ENCODE measurements around the gene COQ5. TPM values are rescaled to one million over a fixed set of nuclear protein-coding genes. Genes with fewer than 3 reads are reported as not detected.

Gene COQ5
- polyA plus RNA-seq, 4 donors: 33.2 to 50.8 (median 41.4) TPM

GRCh38 chr12:120473807-120474615 lies 54.9 kb downstream of the COQ5 start:
- H3K27me3 ChIP-seq (ENCODE audit: control insufficient read depth in 3 of 3, insufficient read depth in 3 of 3, low read length in 3 of 3): no peaks in the 10 kb centered on the region
- DNase-seq: no peak
- WGBS, 3 donors: 75 to 84% (median 78%) methylated on average over 6 of the region's 6 CpGs
- peaks cover 0 to 5% (median 2%) of the 10 kb centered on the region in 3 donors for H3K4me1 ChIP-seq (ENCODE audit: control insufficient read depth in 3 of 3, insufficient read depth in 2 of 3, low read depth in 1 of 3, low read length in 2 of 3)
- FAIRE-seq: no peak
- no peak overlapping the region for H3K27ac ChIP-seq (ENCODE audit: low read depth in 1 of 3, low read length in 2 of 3)
- no peaks in the 10 kb centered on the region for H3K9me3 ChIP-seq (ENCODE audit: control insufficient read depth in 2 of 2, insufficient read depth in 1 of 2, low read depth in 1 of 2, low read length in 1 of 2)
- H3K36me3 ChIP-seq (ENCODE audit: control insufficient read depth in 3 of 3, insufficient read depth in 2 of 3, low read depth in 1 of 3, low read length in 3 of 3): no peaks in the 10 kb centered on the region
- no peak overlapping the region for H3K4me3 ChIP-seq (ENCODE audit: low read depth in 1 of 3, low read length in 3 of 3)

- Histone ChIP-seq H3K27me3 (ENCODE audit: control insufficient read depth in 3 of 3, insufficient read depth in 3 of 3, low read length in 3 of 3) (no peaks in the 10 kb centered on the region), H3K4me3 (ENCODE audit: low read depth in 1 of 3, low read length in 3 of 3) (no peak overlapping the region), H3K9me3 (ENCODE audit: control insufficient read depth in 2 of 2, insufficient read depth in 1 of 2, low read depth in 1 of 2, low read length in 1 of 2) (no peaks in the 10 kb centered on the region), H3K27ac (ENCODE audit: low read depth in 1 of 3, low read length in 2 of 3) (no peak overlapping the region), H3K36me3 (ENCODE audit: control insufficient read depth in 3 of 3, insufficient read depth in 2 of 3, low read depth in 1 of 3, low read length in 3 of 3) (peaks cover 0 to 3% (median 0%) of the 10 kb centered on the region in 3 donors), H3K4me1 (ENCODE audit: control insufficient read depth in 3 of 3, insufficient read depth in 2 of 3, low read depth in 1 of 3, low read length in 2 of 3) (peaks cover 0 to 10% (median 2%) of the 10 kb centered on the region in 3 donors)
- DNase-seq (no peak), FAIRE-seq (no peak)
These were observed 56.4 kb downstream of the COQ5 start for GRCh38 chr12:120472521-120472920.

- DNase-seq: no peak
- Histone ChIP-seq H3K27ac (ENCODE audit: low read depth in 1 of 3, low read length in 2 of 3) (peak overlapping the region; percentile 30 to 88 (median 57)), H3K27me3 (ENCODE audit: control insufficient read depth in 3 of 3, insufficient read depth in 3 of 3, low read length in 3 of 3) (no peaks in the 10 kb centered on the region), H3K4me3 (ENCODE audit: low read depth in 1 of 3, low read length in 3 of 3) (peak overlapping the region; percentile 51 to 88 (median 82)), H3K36me3 (ENCODE audit: control insufficient read depth in 3 of 3, insufficient read depth in 2 of 3, low read depth in 1 of 3, low read length in 3 of 3) (peaks cover under 1 to 18% (median 4%) of the 10 kb centered on the region in 3 donors), H3K9me3 (ENCODE audit: control insufficient read depth in 2 of 2, insufficient read depth in 1 of 2, low read depth in 1 of 2, low read length in 1 of 2) (no peaks in the 10 kb centered on the region), H3K4me1 (ENCODE audit: control insufficient read depth in 3 of 3, insufficient read depth in 2 of 3, low read depth in 1 of 3, low read length in 2 of 3) (peaks cover 0 to 10% (median 2%) of the 10 kb centered on the region in 3 donors)
- no peak for FAIRE-seq
- 69 to 76% (median 72%) methylated on average over 26 of the region's 26 CpGs for WGBS, 3 donors
These were observed 58.7 kb downstream of the COQ5 start for GRCh38 chr12:120470150-120470784.

GRCh38 chr12:120469450-120470149 lies 59.4 kb downstream of the COQ5 start, which contains the start of gene SRSF9:
Gene SRSF9, minus strand, starts transcription at chr12:120469748. Its CDS starts 139 bp downstream, at chr12:120469609.
- H3K27me3 ChIP-seq (ENCODE audit: control insufficient read depth in 3 of 3, insufficient read depth in 3 of 3, low read length in 3 of 3): no peaks in the 10 kb centered on the region
- peak within 1 kb of the TSS; percentile 70 to 88 (median 81) for H3K27ac ChIP-seq (ENCODE audit: low read depth in 1 of 3, low read length in 2 of 3)
- H3K36me3 ChIP-seq (ENCODE audit: control insufficient read depth in 3 of 3, insufficient read depth in 2 of 3, low read depth in 1 of 3, low read length in 3 of 3): peaks cover 3 to 20% (median 8%) of the 10 kb centered on the region in 3 donors
- DNase-seq: peak; percentile 95 to 100
- H3K4me3 ChIP-seq (ENCODE audit: low read depth in 1 of 3, low read length in 3 of 3): peak within 1 kb of the TSS; percentile 82 to 88 (median 85)
- FAIRE-seq: no peak
- peaks cover 0 to 10% (median 2%) of the 10 kb centered on the region in 3 donors for H3K4me1 ChIP-seq (ENCODE audit: control insufficient read depth in 3 of 3, insufficient read depth in 2 of 3, low read depth in 1 of 3, low read length in 2 of 3)
- WGBS, 3 donors: 0 to 3% (median 0%) methylated on average over 38 to 88 of the region's 88 CpGs
- no peaks in the 10 kb centered on the region for H3K9me3 ChIP-seq (ENCODE audit: control insufficient read depth in 2 of 2, insufficient read depth in 1 of 2, low read depth in 1 of 2, low read length in 1 of 2)

- Histone ChIP-seq H3K27me3 (ENCODE audit: control insufficient read depth in 3 of 3, insufficient read depth in 3 of 3, low read length in 3 of 3) (no peaks in the 10 kb centered on the region), H3K36me3 (ENCODE audit: control insufficient read depth in 3 of 3, insufficient read depth in 2 of 3, low read depth in 1 of 3, low read length in 3 of 3) (peaks cover 4 to 23% (median 10%) of the 10 kb centered on the region in 3 donors), H3K9me3 (ENCODE audit: control insufficient read depth in 2 of 2, insufficient read depth in 1 of 2, low read depth in 1 of 2, low read length in 1 of 2) (no peaks in the 10 kb centered on the region), H3K27ac (ENCODE audit: low read depth in 1 of 3, low read length in 2 of 3) (peak overlapping the region; percentile 70 to 88 (median 81)), H3K4me3 (ENCODE audit: low read depth in 1 of 3, low read length in 3 of 3) (peak overlapping the region; percentile 82 to 88 (median 85)), H3K4me1 (ENCODE audit: control insufficient read depth in 3 of 3, insufficient read depth in 2 of 3, low read depth in 1 of 3, low read length in 2 of 3) (peaks cover 0 to 10% (median 2%) of the 10 kb centered on the region in 3 donors)
- 1% methylated on average over 34 to 57 of the region's 57 CpGs for WGBS, 3 donors
- peak in 1 of 2 donors; percentile 66 for DNase-seq
- no peak for FAIRE-seq
These were observed 60.0 kb downstream of the COQ5 start for GRCh38 chr12:120468821-120469449.

GRCh38 chr12:120468325-120468820 lies 60.6 kb downstream of the COQ5 start:
- DNase-seq (peak in 1 of 2 donors; percentile 61), FAIRE-seq (no peak)
- Histone ChIP-seq H3K4me1 (ENCODE audit: control insufficient read depth in 3 of 3, insufficient read depth in 2 of 3, low read depth in 1 of 3, low read length in 2 of 3) (peaks cover 0 to 10% (median 2%) of the 10 kb centered on the region in 3 donors), H3K4me3 (ENCODE audit: low read depth in 1 of 3, low read length in 3 of 3) (peak overlapping the region; percentile 82 to 88 (median 85)), H3K27me3 (ENCODE audit: control insufficient read depth in 3 of 3, insufficient read depth in 3 of 3, low read length in 3 of 3) (no peaks in the 10 kb centered on the region), H3K9me3 (ENCODE audit: control insufficient read depth in 2 of 2, insufficient read depth in 1 of 2, low read depth in 1 of 2, low read length in 1 of 2) (no peaks in the 10 kb centered on the region), H3K27ac (ENCODE audit: low read depth in 1 of 3, low read length in 2 of 3) (peak overlapping the region; percentile 60 to 88 (median 81)), H3K36me3 (ENCODE audit: control insufficient read depth in 3 of 3, insufficient read depth in 2 of 3, low read depth in 1 of 3, low read length in 3 of 3) (peaks cover 5 to 28% (median 16%) of the 10 kb centered on the region in 3 donors)
- 1 to 2% (median 2%) methylated on average over 23 of the region's 23 CpGs for WGBS, 3 donors

GRCh38 chr12:120467439-120467838 lies 61.5 kb downstream of the COQ5 start:
- Histone ChIP-seq H3K4me3 (ENCODE audit: low read depth in 1 of 3, low read length in 3 of 3) (no peak overlapping the region), H3K4me1 (ENCODE audit: control insufficient read depth in 3 of 3, insufficient read depth in 2 of 3, low read depth in 1 of 3, low read length in 2 of 3) (peaks cover 0 to 10% (median 2%) of the 10 kb centered on the region in 3 donors), H3K27me3 (ENCODE audit: control insufficient read depth in 3 of 3, insufficient read depth in 3 of 3, low read length in 3 of 3) (no peaks in the 10 kb centered on the region), H3K9me3 (ENCODE audit: control insufficient read depth in 2 of 2, insufficient read depth in 1 of 2, low read depth in 1 of 2, low read length in 1 of 2) (no peaks in the 10 kb centered on the region), H3K27ac (ENCODE audit: low read depth in 1 of 3, low read length in 2 of 3) (no peak overlapping the region), H3K36me3 (ENCODE audit: control insufficient read depth in 3 of 3, insufficient read depth in 2 of 3, low read depth in 1 of 3, low read length in 3 of 3) (peaks cover 15 to 35% (median 21%) of the 10 kb centered on the region in 3 donors)
- 92 to 94% (median 93%) methylated on average over 6 of the region's 6 CpGs for WGBS, 3 donors
- no peak for FAIRE-seq
- DNase-seq: no peak

Measured in small intestine (tissue), 7 donors.